Spleen (tissue), 11 donors: ENCODE data around the gene PHACTR1. TPM values are rescaled to one million over a fixed set of nuclear protein-coding genes. Genes with fewer than 3 reads are reported as not detected.

Source experiments
- DNase-seq: peaks from one replicate; pipeline ENCODE4 v3.0.0-alpha.2; 2020
- H3K27ac ChIP-seq, 8 donors: fragments of 200-600 bp; sonication (generic) in 7 of 8; 1 replicate in 4 of 8; 2 replicates in 4 of 8; pipeline versions ENCODE4 v1.5.0 to v1.8.0; 2016 to 2021; ENCODE audit warnings: inconsistent platforms in 4 of 8, mild to moderate bottlenecking in 4 of 8, moderate library complexity in 1 of 8
- H3K27me3 ChIP-seq, 7 donors: fragments of 200-600 bp; sonication (generic) in 6 of 7; replicated peaks in 1 of 7; 1 replicate in 4 of 7; 2 replicates in 3 of 7; pipeline versions ENCODE4 v1.5.0 to v1.8.0; 2016 to 2021; ENCODE audit warnings: inconsistent platforms in 3 of 7, mild to moderate bottlenecking in 1 of 7
- H3K36me3 ChIP-seq, 6 donors: fragments of 200-600 bp; sonication (generic) in 5 of 6; 1 replicate in 4 of 6; 2 replicates in 2 of 6; pipeline versions ENCODE4 v1.5.0 to v1.8.0; 2016 to 2021; ENCODE audit warnings: inconsistent platforms in 2 of 6
- H3K4me1 ChIP-seq, 6 donors: fragments of 200-600 bp; sonication (generic) in 5 of 6; 1 replicate in 3 of 6; 2 replicates in 3 of 6; pipeline versions ENCODE4 v1.5.0 to v1.8.0; 2016 to 2021; ENCODE audit warnings: inconsistent platforms in 3 of 6
- H3K4me3 ChIP-seq, 8 donors: fragments of 200-600 bp; sonication (generic) in 7 of 8; 1 replicate in 4 of 8; 2 replicates in 4 of 8; pipeline versions ENCODE4 v1.5.0 to v1.8.0; 2016 to 2021; ENCODE audit warnings: inconsistent platforms in 4 of 8, mild to moderate bottlenecking in 4 of 8, moderate library complexity in 2 of 8
- H3K9me3 ChIP-seq, 8 donors: fragments of 200-600 bp; sonication (generic) in 7 of 8; 1 replicate in 4 of 8; 2 replicates in 4 of 8; pipeline versions ENCODE4 v1.5.0 to v1.8.0; 2016 to 2021; ENCODE audit warnings: inconsistent platforms in 4 of 8
- POLR2A ChIP-seq, 3 donors: fragments of 450-650 bp; IDR thresholded peaks; one replicate each; pipeline ENCODE4 v1.5.1; 2017; ENCODE audit warnings: antibody characterized with exemption in 3 of 3, mild to moderate bottlenecking in 1 of 3
- POLR2AphosphoS5 ChIP-seq, 3 donors: sonication (generic); formaldehyde crosslinking; IDR thresholded peaks; one replicate each; pipeline ENCODE4 v1.5.1; 2017; ENCODE audit warnings: antibody characterized with exemption in 3 of 3
- WGBS, 5 donors: extraction: QIAGEN DNeasy Blood & Tissue Kit in 3 of 5; methylation state at CpG; one replicate each; pipeline versions ENCODE4 v1.1.5 to v1.1.7; 2013 to 2018; 5-methylcytosine and 5-hydroxymethylcytosine counted together
- intact Hi-C: fragments of 100-400 bp; cut with DNase I; formaldehyde crosslinking; loops from one replicate; pipeline ENCODE4 v1.15.0; 2023; ENCODE audit warnings: low total_unique reads
- polyA plus RNA-seq, 3 donors: library from polyadenylated mRNA; stranded (reverse); fragments of 200-250 nt; gene quantifications; one replicate each; pipeline ENCODE4 v1.2.1, GENCODE V29; 2013
- total RNA-seq, 7 donors: library from RNA; depleted of rRNA in 3 of 7; stranded (reverse); fragments of >200 nt in 3 of 7; fragmentation: NEBNext Ultra II Directional in 4 of 7; extraction: Animal tissue kit (Norgen Biotek cat#: 25700) in 4 of 7; gene quantifications; one replicate each; pipeline versions ENCODE4 v1.1.0 to v1.2.1, GENCODE V29; 2016 to 2021
- TF ChIP-seq, protein P1 (sequence below), 11 experiments: fragments of 200-600 bp in 7 of 11; fragments of 450-650 bp in 4 of 11; sonication (generic) in 4 of 11; IDR thresholded peaks in 8 of 11; conservative IDR thresholded peaks in 3 of 11; 1 replicate in 7 of 11; 2 replicates in 4 of 11; pipeline versions ENCODE4 v1.4.0 to v1.8.0; 2016 to 2021; ENCODE audit warnings: antibody characterized with exemption in 11 of 11, inconsistent platforms in 4 of 11, mild to moderate bottlenecking in 1 of 11
- donor health status: healthy with polysubstance abuse.
- donor health status: DM: no; HTN: no; CAD: no; lungs with moderate emphysema.
- donor health status: DM: no; HTN: no; CAD: no.
- donor health status: Bipolar disorder and iron deficiency.
- donor health status: healthy.
- donor health status: DM: no; HTN: no; CAD: no.
- donor health status: DM: yes; HTN: yes; CAD: no.

PHACTR1 gene
- total and polyA plus RNA-seq, 10 donors = 8.5 to 45.3 (median 30.8) TPM

- Histone ChIP-seq H3K4me1 (peaks cover 0 to 7% (median 0%) of the 10 kb centered on the region in 6 donors), H3K9me3 (peaks cover 0 to 24% (median 15%) of the 10 kb centered on the region in 8 donors), H3K4me3 (no peak overlapping the region), H3K27ac (no peak overlapping the region), H3K36me3 (no peaks in the 10 kb centered on the region), H3K27me3 (peaks cover 0 to 9% (median 0%) of the 10 kb centered on the region in 7 donors)
- DNase-seq = no peak
- WGBS, 5 donors = 85 to 95% (median 89%) methylated on average over 9 of the region's 9 CpGs
- intact Hi-C loops = loop anchor here (5.0 to 10.0 kb wide), 2 partner anchors 253 to 1235 kb away; no protein-coding TSS in a partner anchor
- TF ChIP-seq, protein P1, sequence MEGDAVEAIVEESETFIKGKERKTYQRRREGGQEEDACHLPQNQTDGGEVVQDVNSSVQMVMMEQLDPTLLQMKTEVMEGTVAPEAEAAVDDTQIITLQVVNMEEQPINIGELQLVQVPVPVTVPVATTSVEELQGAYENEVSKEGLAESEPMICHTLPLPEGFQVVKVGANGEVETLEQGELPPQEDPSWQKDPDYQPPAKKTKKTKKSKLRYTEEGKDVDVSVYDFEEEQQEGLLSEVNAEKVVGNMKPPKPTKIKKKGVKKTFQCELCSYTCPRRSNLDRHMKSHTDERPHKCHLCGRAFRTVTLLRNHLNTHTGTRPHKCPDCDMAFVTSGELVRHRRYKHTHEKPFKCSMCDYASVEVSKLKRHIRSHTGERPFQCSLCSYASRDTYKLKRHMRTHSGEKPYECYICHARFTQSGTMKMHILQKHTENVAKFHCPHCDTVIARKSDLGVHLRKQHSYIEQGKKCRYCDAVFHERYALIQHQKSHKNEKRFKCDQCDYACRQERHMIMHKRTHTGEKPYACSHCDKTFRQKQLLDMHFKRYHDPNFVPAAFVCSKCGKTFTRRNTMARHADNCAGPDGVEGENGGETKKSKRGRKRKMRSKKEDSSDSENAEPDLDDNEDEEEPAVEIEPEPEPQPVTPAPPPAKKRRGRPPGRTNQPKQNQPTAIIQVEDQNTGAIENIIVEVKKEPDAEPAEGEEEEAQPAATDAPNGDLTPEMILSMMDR (IDR thresholded peaks at IDR 0.05 in 8 of 11, conservative IDR thresholded peaks at IDR 0.05 in 3 of 11) = peak in 6 of 11 experiments; percentile 22 to 67 (median 54)
- TF ChIP-seq POLR2AphosphoS5 (IDR thresholded peaks at IDR 0.05) = no peak
Measured at GRCh38 chr6:12890171-12890790, 173.7 kb downstream of the PHACTR1 start.

DNA sequence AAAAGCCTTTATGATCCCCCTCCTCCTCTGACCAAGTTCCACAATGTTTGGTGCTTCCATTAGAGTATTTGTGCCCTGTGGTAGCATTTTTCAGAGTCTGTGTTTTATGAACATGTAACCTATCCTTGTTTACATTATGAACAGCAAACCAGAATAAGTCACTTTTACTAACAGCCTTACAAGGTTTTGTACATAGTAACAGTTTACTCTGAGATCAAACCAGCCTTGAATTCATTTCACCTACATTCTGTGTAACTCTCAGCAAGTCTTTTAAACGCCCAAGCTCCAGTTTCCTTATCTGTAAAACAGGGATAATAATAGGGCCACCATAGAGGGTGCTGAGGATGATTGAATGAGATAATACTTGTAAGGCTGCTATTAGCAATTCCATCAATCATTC, 175.0 kb downstream of the PHACTR1 start:
- Histone ChIP-seq H3K27me3 (peaks cover 0 to 4% (median 0%) of the 10 kb centered on the region in 7 donors), H3K36me3 (no peaks in the 10 kb centered on the region), H3K4me3 (no peak overlapping the region), H3K9me3 (peaks cover 0 to 24% (median 15%) of the 10 kb centered on the region in 8 donors), H3K4me1 (peaks cover 0 to 7% (median 0%) of the 10 kb centered on the region in 6 donors), H3K27ac (no peak overlapping the region)
- TF ChIP-seq, protein P1 (IDR thresholded peaks at IDR 0.05 in 8 of 11, conservative IDR thresholded peaks at IDR 0.05 in 3 of 11) = no peak
- no peak for TF ChIP-seq POLR2AphosphoS5 (IDR thresholded peaks at IDR 0.05)
- TF ChIP-seq POLR2A (IDR thresholded peaks at IDR 0.05) = no peak
- WGBS, 5 donors = 59 to 83% (median 71%) methylated on average over 1 of the region's 1 CpG
- intact Hi-C loops = loop anchor here (5.0 to 10.0 kb wide), 2 partner anchors 254 to 1237 kb away; no protein-coding TSS in a partner anchor
- DNase-seq = no peak

DNA sequence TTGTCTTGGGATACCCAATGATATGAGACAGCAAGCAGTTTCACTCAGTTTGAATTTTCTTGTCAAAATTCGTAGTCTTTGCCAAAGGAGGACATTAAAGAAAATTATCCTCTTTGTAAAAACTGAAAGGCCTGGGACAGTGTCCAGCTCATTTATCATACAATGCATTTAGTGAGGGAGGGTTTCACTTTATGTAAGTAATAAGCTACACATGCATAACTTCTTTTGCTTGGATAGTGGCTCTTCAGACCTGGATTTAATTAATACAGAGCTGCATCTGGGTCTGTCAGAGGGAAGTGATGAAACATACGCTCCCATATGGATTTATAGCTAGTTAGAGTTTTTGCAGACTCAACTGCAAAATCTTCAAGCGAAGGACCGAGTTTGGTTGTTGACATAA, 175.6 kb downstream of the PHACTR1 start:
- intact Hi-C loops = loop anchor here (5.0 to 10.0 kb wide), 2 partner anchors 255 to 1237 kb away; no protein-coding TSS in a partner anchor
- peaks cover 0 to 4% (median 0%) of the 10 kb centered on the region in 7 donors for H3K27me3 ChIP-seq
- no peak overlapping the region for H3K4me3 ChIP-seq
- peaks cover 0 to 24% (median 15%) of the 10 kb centered on the region in 8 donors for H3K9me3 ChIP-seq
- WGBS, 5 donors = 54 to 89% (median 80%) methylated on average over 4 of the region's 4 CpGs
- H3K4me1 ChIP-seq = peaks cover 0 to 7% (median 0%) of the 10 kb centered on the region in 6 donors
- no peak overlapping the region for H3K27ac ChIP-seq
- no peak for DNase-seq
- H3K36me3 ChIP-seq = no peaks in the 10 kb centered on the region
- no peak for TF ChIP-seq POLR2AphosphoS5 (IDR thresholded peaks at IDR 0.05)
- no peak for TF ChIP-seq POLR2A (IDR thresholded peaks at IDR 0.05)
- TF ChIP-seq, protein P1 (IDR thresholded peaks at IDR 0.05 in 8 of 11, conservative IDR thresholded peaks at IDR 0.05 in 3 of 11) = no peak

GRCh38 chr6:12893036-12893435, 176.5 kb downstream of the PHACTR1 start:
- Histone ChIP-seq H3K4me3 (no peak overlapping the region), H3K27me3 (peaks cover 0 to 11% (median 0%) of the 10 kb centered on the region in 7 donors), H3K4me1 (peaks cover 0 to 7% (median 0%) of the 10 kb centered on the region in 6 donors), H3K9me3 (peaks cover 0 to 24% (median 15%) of the 10 kb centered on the region in 8 donors), H3K27ac (no peak overlapping the region), H3K36me3 (no peaks in the 10 kb centered on the region)
- intact Hi-C loops = loop anchor here (5.0 to 10.0 kb wide), 2 partner anchors 256 to 1238 kb away; no protein-coding TSS in a partner anchor
- DNase-seq = no peak
- 89 to 98% (median 94%) methylated on average over 4 of the region's 4 CpGs for WGBS, 5 donors
- TF ChIP-seq, protein P1 (IDR thresholded peaks at IDR 0.05 in 8 of 11, conservative IDR thresholded peaks at IDR 0.05 in 3 of 11) = no peak
- TF ChIP-seq POLR2A (IDR thresholded peaks at IDR 0.05) = no peak
- TF ChIP-seq POLR2AphosphoS5 (IDR thresholded peaks at IDR 0.05) = no peak
